HCT116 (cell line): ENCODE data around the gene JAK1. TPM values are rescaled to one million over a fixed set of nuclear protein-coding genes. Genes with fewer than 3 reads are reported as not detected.

ENCODE experiments used
- ATAC-seq: fragments of 200-7000 bp; cut with Tn5 transposase; 2 replicates; pipeline ENCODE4 v1.9.1; 2020; ENCODE audit warnings: mild to moderate bottlenecking, moderate library complexity
- BruUV-seq: library from RNA; stranded (reverse); fragments of 400-500 nt; replicated peaks from 2 replicates; lab custom pipeline; 2021; lab: Mats Ljungman, UMichigan
- CTCF ChIA-PET: fragments of 300-600 bp; sonication (Branson Sonifier 250); formaldehyde crosslinking; loops from one replicate; lab custom pipeline; 2021; ENCODE audit warnings: antibody characterized with exemption; lab: Charles Lee
- POLR2A ChIA-PET: fragments of 300-600, 350-600 bp; sonication (Branson Sonifier 250); formaldehyde crosslinking; loops from one replicate; lab custom pipeline; 2021; ENCODE audit warnings: antibody characterized with exemption; lab: Charles Lee
- RAD21 ChIA-PET, 2 experiments: fragments of 300-600 bp; sonication (Branson Sonifier 250); formaldehyde crosslinking; loops; one replicate each; lab custom pipeline; 2023; ENCODE audit warnings: low total read pairs in 2 of 2; ENCODE audit not compliant: uncharacterized antibody in 2 of 2, unreplicated experiment in 2 of 2, low non-redundant PET in 1 of 2; lab: Charles Lee
- DNase-seq: peaks from one replicate; pipeline ENCODE4 v3.0.0-alpha.2; 2010; ENCODE audit warnings: low read depth, low spot score
- H2AFZ ChIP-seq: fragments of 200-600 bp; shearing (Covaris generic), sonication (generic); 2 replicates; pipeline ENCODE4 v1.6.1; 2017; ENCODE audit warnings: low read depth, mixed run types, mixed read lengths, antibody characterized with exemption, low read length; ENCODE audit not compliant: poor library complexity, severe bottlenecking
- H3K27ac ChIP-seq: 2 replicates; pipeline ENCODE4 v1.5.1; 2012; ENCODE audit warnings: low read depth, low read length
- H3K27me3 ChIP-seq: fragments of 200-600 bp; sonication (generic); 2 replicates; pipeline ENCODE4 v1.6.1; 2016; ENCODE audit warnings: mixed run types, low read length, mixed read lengths; ENCODE audit not compliant: insufficient read depth
- H3K36me3 ChIP-seq, 2 experiments: fragments of 200-500 bp in 1 of 2; fragments of 200-600 bp in 1 of 2; sonication (Bioruptor generic) in 1 of 2; sonication (generic) in 1 of 2; 2 replicates each; pipeline versions ENCODE4 v1.5.1 to v1.6.1; 2014 to 2016; ENCODE audit warnings: low read length in 2 of 2, inconsistent platforms in 1 of 2, mixed read lengths in 1 of 2, mixed run types in 1 of 2; ENCODE audit not compliant: insufficient read depth in 2 of 2, control insufficient read depth in 1 of 2
- H3K4me1 ChIP-seq, 2 experiments: fragments of 200-600 bp in 1 of 2; sonication (generic) in 1 of 2; 2 replicates each; pipeline versions ENCODE4 v1.5.1 to v1.6.1; 2012 to 2017; ENCODE audit warnings: low read length in 2 of 2, inconsistent platforms in 1 of 2, mild to moderate bottlenecking in 1 of 2, mixed read lengths in 1 of 2, mixed run types in 1 of 2, moderate library complexity in 1 of 2; ENCODE audit not compliant: insufficient read depth in 2 of 2, control insufficient read depth in 1 of 2
- H3K4me2 ChIP-seq: fragments of 200-600 bp; sonication (generic); 2 replicates; pipeline ENCODE4 v1.6.1; 2017; ENCODE audit warnings: mixed run types, low read length, mixed read lengths
- H3K4me3 ChIP-seq, 2 experiments: fragments of 200-600 bp in 1 of 2; sonication (generic) in 1 of 2; replicated peaks in 1 of 2; 2 replicates each; pipeline ENCODE4 v1.5.1; 2011 to 2016; ENCODE audit warnings: low read length in 2 of 2, control low read depth in 1 of 2, low read depth in 1 of 2, mild to moderate bottlenecking in 1 of 2, mixed read lengths in 1 of 2, mixed run types in 1 of 2
- H3K79me2 ChIP-seq: fragments of 200-600 bp; sonication (generic); 2 replicates; pipeline ENCODE4 v1.6.1; 2017; ENCODE audit warnings: mild to moderate bottlenecking, mixed run types, low read length, moderate library complexity, mixed read lengths; ENCODE audit not compliant: insufficient read depth
- H3K9ac ChIP-seq: fragments of 200-600 bp; sonication (generic); 2 replicates; pipeline ENCODE4 v1.6.1; 2016; ENCODE audit warnings: low read length, mixed read lengths
- H3K9me2 ChIP-seq: fragments of 200-600 bp; sonication (generic), shearing (Covaris generic); 2 replicates; pipeline ENCODE4 v1.6.1; 2017; ENCODE audit warnings: mixed run types, mild to moderate bottlenecking, moderate library complexity; ENCODE audit not compliant: insufficient read depth
- H3K9me3 ChIP-seq, 2 experiments: fragments of 200-500 bp in 1 of 2; fragments of 200-600 bp in 1 of 2; sonication (Bioruptor generic) in 1 of 2; sonication (generic) in 1 of 2; 2 replicates each; pipeline ENCODE4 v1.6.1; 2014 to 2017; ENCODE audit warnings: low read length in 2 of 2, mixed read lengths in 2 of 2, inconsistent platforms in 1 of 2, low read depth in 1 of 2, mild to moderate bottlenecking in 1 of 2, mixed run types in 1 of 2, moderate library complexity in 1 of 2; ENCODE audit not compliant: control insufficient read depth in 1 of 2, insufficient read depth in 1 of 2
- H4K20me1 ChIP-seq: fragments of 200-600 bp; sonication (generic), shearing (Covaris generic); 2 replicates; pipeline ENCODE4 v1.6.1; 2017; ENCODE audit warnings: mixed run types, mild to moderate bottlenecking, moderate library complexity; ENCODE audit not compliant: insufficient read depth
- CBX3 ChIP-seq: IDR thresholded peaks from 2 replicates; pipeline ENCODE4 v1.6.1; 2012; ENCODE audit warnings: low read depth
- CEBPB ChIP-seq: IDR thresholded peaks from 2 replicates; pipeline ENCODE4 v1.6.1; 2012; ENCODE audit warnings: low read depth
- EGR1 ChIP-seq: IDR thresholded peaks from 2 replicates; pipeline ENCODE4 v1.6.1; 2012; ENCODE audit warnings: low read depth
- ELF1 ChIP-seq: IDR thresholded peaks from 2 replicates; pipeline ENCODE4 v1.6.1; 2012; ENCODE audit warnings: low read depth, borderline replicate concordance
- FOSL1 ChIP-seq: IDR thresholded peaks from 2 replicates; pipeline ENCODE4 v1.6.1; 2012; ENCODE audit warnings: low read depth
- POLR2AphosphoS5 ChIP-seq: IDR thresholded peaks from 2 replicates; pipeline ENCODE4 v1.6.1; 2011; ENCODE audit warnings: mild to moderate bottlenecking, low read depth, low read length, moderate library complexity
- SIN3A ChIP-seq: IDR thresholded peaks from 2 replicates; pipeline ENCODE4 v1.6.1; 2012; ENCODE audit warnings: low read depth
- SP1 ChIP-seq: IDR thresholded peaks from 2 replicates; pipeline ENCODE4 v1.6.1; 2012; ENCODE audit warnings: low read depth
- SRF ChIP-seq: IDR thresholded peaks from 2 replicates; pipeline ENCODE4 v1.6.1; 2012; ENCODE audit warnings: low read depth
- TCF7L2 ChIP-seq: IDR thresholded peaks from 2 replicates; pipeline ENCODE4 v1.7.0; 2011; ENCODE audit warnings: borderline replicate concordance, inconsistent platforms; ENCODE audit not compliant: insufficient read depth, insufficient read length; ENCODE audit errors: extremely low read depth
- ZFX ChIP-seq: fragments of 450-650 bp; IDR thresholded peaks from 2 replicates; pipeline ENCODE4 v1.6.1; 2017
- ZNF274 ChIP-seq: fragments of 200-500 bp; sonication (Bioruptor generic); IDR thresholded peaks from 2 replicates; pipeline ENCODE4 v1.6.1; 2014; ENCODE audit warnings: mild to moderate bottlenecking, low read depth, low read length, inconsistent platforms
- intact Hi-C: fragments of 100-400 bp; cut with micrococcal nuclease; formaldehyde crosslinking; loops from 2 replicates; pipeline ENCODE4 v1.10.0; 2022
- total RNA-seq: library from RNA; stranded (reverse); gene quantifications from one replicate; pipeline ENCODE4 v1.2.1, GENCODE V29; 2021; ENCODE audit not compliant: unreplicated experiment
- TF ChIP-seq, protein P1 (sequence below): IDR thresholded peaks from 2 replicates; pipeline ENCODE4 v1.6.1; 2011; ENCODE audit warnings: mild to moderate bottlenecking, low read length, moderate library complexity; ENCODE audit not compliant: insufficient replicate concordance; ENCODE audit errors: extremely low read depth
- TF ChIP-seq, protein P2 (sequence below): IDR thresholded peaks from 2 replicates; pipeline ENCODE4 v1.6.1; 2012
- TF ChIP-seq, protein P3 (sequence below), 3 experiments: fragments of 200-600 bp in 1 of 3; sonication (generic) in 1 of 3; IDR thresholded peaks in 2 of 3; conservative IDR thresholded peaks in 1 of 3; 2 replicates each; pipeline ENCODE4 v1.5.1; 2012 to 2017; ENCODE audit warnings: low read depth in 2 of 3, low read length in 2 of 3, antibody characterized with exemption in 1 of 3, borderline replicate concordance in 1 of 3, control low read depth in 1 of 3, mild to moderate bottlenecking in 1 of 3, mixed read lengths in 1 of 3, mixed run types in 1 of 3, moderate library complexity in 1 of 3; ENCODE audit not compliant: insufficient read depth in 1 of 3
- TF ChIP-seq, protein P4 (sequence below): IDR thresholded peaks from 2 replicates; pipeline ENCODE4 v1.6.1; 2012

The JAK1 gene
- total RNA-seq, 1 experiment from 2014 or later = 53.2 TPM

DNA sequence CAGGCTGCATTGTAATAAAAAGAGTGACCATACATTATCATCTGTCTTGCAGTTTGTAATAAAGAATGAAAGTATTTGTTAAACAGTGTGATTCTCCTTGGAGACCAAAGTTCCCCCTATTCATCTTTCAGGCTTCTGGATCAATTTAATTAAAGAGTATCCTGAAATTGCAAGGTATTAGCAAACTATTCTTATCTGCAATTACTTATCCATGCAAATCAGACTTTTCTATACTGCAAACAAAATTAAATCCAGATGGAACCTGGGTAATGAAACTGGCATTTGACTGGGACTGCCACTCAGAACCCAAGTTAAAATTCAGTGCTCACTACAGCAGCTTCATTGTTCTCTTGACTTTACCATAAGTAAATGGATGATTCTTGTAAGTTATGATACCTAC lies 37.1 kb downstream of the JAK1 start:
- BruUV-seq = no TSS peak
- Histone ChIP-seq H3K27me3 (no peaks in the 10 kb centered on the region), H3K9me2 (no peaks in the 10 kb centered on the region), H2AFZ (no peak overlapping the region), H3K79me2 (peaks cover 30% of the 10 kb centered on the region), H3K4me3 (no peak overlapping the region), H4K20me1 (no peaks in the 10 kb centered on the region), H3K9ac (no peak overlapping the region), H3K36me3 (no peaks in the 10 kb centered on the region), H3K9me3 (no peaks in the 10 kb centered on the region), H3K4me2 (no peak overlapping the region), H3K27ac (no peak overlapping the region), H3K4me1 (peaks cover 4 to 28% of the 10 kb centered on the region in 2 experiments; a peak in 3 of 4 replicates)
- ChIA-PET POLR2A (no interaction called here), RAD21 (no interaction called here), CTCF (no interaction called here)
- intact Hi-C loops = no loop called here
- no peak for TF ChIP-seq SP1
- no peak for TF ChIP-seq ZFX
- no peak for TF ChIP-seq SRF
- TF ChIP-seq, protein P1, sequence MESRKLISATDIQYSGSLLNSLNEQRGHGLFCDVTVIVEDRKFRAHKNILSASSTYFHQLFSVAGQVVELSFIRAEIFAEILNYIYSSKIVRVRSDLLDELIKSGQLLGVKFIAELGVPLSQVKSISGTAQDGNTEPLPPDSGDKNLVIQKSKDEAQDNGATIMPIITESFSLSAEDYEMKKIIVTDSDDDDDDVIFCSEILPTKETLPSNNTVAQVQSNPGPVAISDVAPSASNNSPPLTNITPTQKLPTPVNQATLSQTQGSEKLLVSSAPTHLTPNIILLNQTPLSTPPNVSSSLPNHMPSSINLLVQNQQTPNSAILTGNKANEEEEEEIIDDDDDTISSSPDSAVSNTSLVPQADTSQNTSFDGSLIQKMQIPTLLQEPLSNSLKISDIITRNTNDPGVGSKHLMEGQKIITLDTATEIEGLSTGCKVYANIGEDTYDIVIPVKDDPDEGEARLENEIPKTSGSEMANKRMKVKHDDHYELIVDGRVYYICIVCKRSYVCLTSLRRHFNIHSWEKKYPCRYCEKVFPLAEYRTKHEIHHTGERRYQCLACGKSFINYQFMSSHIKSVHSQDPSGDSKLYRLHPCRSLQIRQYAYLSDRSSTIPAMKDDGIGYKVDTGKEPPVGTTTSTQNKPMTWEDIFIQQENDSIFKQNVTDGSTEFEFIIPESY = no peak
- DNase-seq (no peak), ATAC-seq (no peak)

DNA sequence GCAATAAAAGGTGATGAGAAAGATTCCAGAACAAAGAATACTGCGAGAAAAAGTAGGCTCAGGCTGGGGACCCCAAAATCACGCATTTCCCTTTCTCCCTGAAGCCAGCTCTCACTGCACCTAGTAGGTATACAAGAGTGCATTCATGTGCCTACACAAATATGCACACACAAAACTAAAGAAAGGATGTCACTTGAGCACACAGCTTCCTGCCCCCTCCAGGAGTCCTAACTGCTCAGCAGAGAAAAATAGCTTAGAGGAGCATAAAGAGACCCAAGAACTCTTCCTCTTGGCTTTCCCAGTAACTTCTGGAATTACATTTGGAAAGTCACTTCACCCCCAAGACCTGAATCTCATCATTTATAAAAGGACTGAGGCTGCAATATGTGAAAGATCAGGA lies 38.0 kb downstream of the JAK1 start:
- ChIA-PET RAD21 (no interaction called here), CTCF (no interaction called here), POLR2A (no interaction called here)
- peaks cover 28% of the 10 kb centered on the region for H3K79me2 ChIP-seq
- TF ChIP-seq SP1 (no peak), POLR2AphosphoS5 (no peak), CEBPB (no peak), EGR1 (no peak), SRF (no peak), FOSL1 (no peak), CBX3 (no peak), SIN3A (no peak), TCF7L2 (no peak), ZNF274 (no peak), ELF1 (no peak)
- TF ChIP-seq, protein P2, sequence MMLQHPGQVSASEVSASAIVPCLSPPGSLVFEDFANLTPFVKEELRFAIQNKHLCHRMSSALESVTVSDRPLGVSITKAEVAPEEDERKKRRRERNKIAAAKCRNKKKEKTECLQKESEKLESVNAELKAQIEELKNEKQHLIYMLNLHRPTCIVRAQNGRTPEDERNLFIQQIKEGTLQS = no peak
- TF ChIP-seq, protein P3, sequence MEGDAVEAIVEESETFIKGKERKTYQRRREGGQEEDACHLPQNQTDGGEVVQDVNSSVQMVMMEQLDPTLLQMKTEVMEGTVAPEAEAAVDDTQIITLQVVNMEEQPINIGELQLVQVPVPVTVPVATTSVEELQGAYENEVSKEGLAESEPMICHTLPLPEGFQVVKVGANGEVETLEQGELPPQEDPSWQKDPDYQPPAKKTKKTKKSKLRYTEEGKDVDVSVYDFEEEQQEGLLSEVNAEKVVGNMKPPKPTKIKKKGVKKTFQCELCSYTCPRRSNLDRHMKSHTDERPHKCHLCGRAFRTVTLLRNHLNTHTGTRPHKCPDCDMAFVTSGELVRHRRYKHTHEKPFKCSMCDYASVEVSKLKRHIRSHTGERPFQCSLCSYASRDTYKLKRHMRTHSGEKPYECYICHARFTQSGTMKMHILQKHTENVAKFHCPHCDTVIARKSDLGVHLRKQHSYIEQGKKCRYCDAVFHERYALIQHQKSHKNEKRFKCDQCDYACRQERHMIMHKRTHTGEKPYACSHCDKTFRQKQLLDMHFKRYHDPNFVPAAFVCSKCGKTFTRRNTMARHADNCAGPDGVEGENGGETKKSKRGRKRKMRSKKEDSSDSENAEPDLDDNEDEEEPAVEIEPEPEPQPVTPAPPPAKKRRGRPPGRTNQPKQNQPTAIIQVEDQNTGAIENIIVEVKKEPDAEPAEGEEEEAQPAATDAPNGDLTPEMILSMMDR (IDR thresholded peaks at IDR 0.05 in 2 of 3, conservative IDR thresholded peaks at IDR 0.05 in 1 of 3; ENCODE audit: borderline replicate concordance in 1 of 3, insufficient read depth in 1 of 3, low read depth in 2 of 3, low read length in 2 of 3) = no peak
- TF ChIP-seq, protein P4, sequence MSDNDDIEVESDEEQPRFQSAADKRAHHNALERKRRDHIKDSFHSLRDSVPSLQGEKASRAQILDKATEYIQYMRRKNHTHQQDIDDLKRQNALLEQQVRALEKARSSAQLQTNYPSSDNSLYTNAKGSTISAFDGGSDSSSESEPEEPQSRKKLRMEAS = no peak
- BruUV-seq = no TSS peak
- H3K36me3 ChIP-seq = no peaks in the 10 kb centered on the region
- no peaks in the 10 kb centered on the region for H3K9me2 ChIP-seq
- no peak overlapping the region for H2AFZ ChIP-seq
- H3K9ac ChIP-seq = no peak overlapping the region
- ATAC-seq (no peak), DNase-seq (no peak)
- no peak overlapping the region for H3K4me2 ChIP-seq
- no peaks in the 10 kb centered on the region for H4K20me1 ChIP-seq
- H3K4me1 ChIP-seq = peaks cover 0 to 19% of the 10 kb centered on the region in 2 experiments; a peak in 2 of 4 replicates
- no peaks in the 10 kb centered on the region for H3K27me3 ChIP-seq
- intact Hi-C loops = no loop called here
- no peak overlapping the region for H3K27ac ChIP-seq
- no peaks in the 10 kb centered on the region for H3K9me3 ChIP-seq
- no peak overlapping the region for H3K4me3 ChIP-seq
